ENCODE measurements around the gene RIT1. TPM values are rescaled to one million over a fixed set of nuclear protein-coding genes. Genes with fewer than 3 reads are reported as not detected.

RIT1 gene
- total RNA-seq: 33.8 TPM

GRCh38 chr1:155911156-155912055, at the start of gene RIT1:
RIT1 (minus strand) TSS chr1:155911349; CDS start chr1:155910761, 588 bp downstream.

GRCh38 chr1:155940993-155941844, 30.1 kb upstream of the RIT1 start, which contains the start of gene RXFP4:
RXFP4 (plus strand) TSS chr1:155941638; CDS start chr1:155941710, 72 bp downstream.

GRCh38 chr1:155934097-155934935, 23.2 kb upstream of the RIT1 start, which contains the start of gene KHDC4:
KHDC4 (minus strand) TSS chr1:155934413; CDS start chr1:155934373, 40 bp downstream.

GRCh38 chr1:155859234-155859829, 51.8 kb downstream of the RIT1 start, which contains the start of gene SYT11:
SYT11 (plus strand) TSS chr1:155859567; CDS start chr1:155859762, 195 bp downstream.

GRCh38 chr1:155856975-155857930, 53.9 kb downstream of the RIT1 start, which contains the start of gene GON4L:
GON4L (minus strand) TSS chr1:155857214; CDS start chr1:155853780, 3,434 bp downstream.

Small RNA genes lying within 50 kb of the gene (small RNA-seq; reads per million reads assigned to genes)
- gene MIR6738 (ENCODE audit: low replicate concordance) (not detected), gene RF00015 (ENCODE audit: low replicate concordance) (not detected), gene SCARNA4 (ENCODE audit: low replicate concordance) (not detected), gene SNORA80E (ENCODE audit: low replicate concordance) (47.6 reads per million, percentile 94 among the genes with 10 or more reads in this experiment)

Other genes with a start within 250 kb of the RIT1 start
- 414 TPM for gene YY1AP1, start 222.6 kb downstream of the RIT1 start, total RNA-seq
- 49.8 TPM for gene DAP3, start 222.3 kb downstream of the RIT1 start, total RNA-seq
- 82.6 TPM for gene GON4L, start 54.1 kb downstream of the RIT1 start, total RNA-seq
- gene SYT11, start 51.8 kb downstream of the RIT1 start, total RNA-seq: 174 TPM
- gene KHDC4, start 23.1 kb upstream of the RIT1 start, total RNA-seq: 61.7 TPM
- gene RXFP4, start 30.3 kb upstream of the RIT1 start, total RNA-seq: not detected
- 185 TPM for gene ARHGEF2, start 67.2 kb upstream of the RIT1 start, total RNA-seq
- 185 TPM for gene SSR2, start 109.6 kb upstream of the RIT1 start, total RNA-seq
- 36.0 TPM for gene UBQLN4, start 142.4 kb upstream of the RIT1 start, total RNA-seq
- 33.2 TPM for gene LAMTOR2, start 143.4 kb upstream of the RIT1 start, total RNA-seq
- not detected for gene RAB25, start 149.8 kb upstream of the RIT1 start, total RNA-seq
- gene MEX3A, start 171.1 kb upstream of the RIT1 start, total RNA-seq: 69.5 TPM
- 30.4 TPM for gene LMNA, start 203.4 kb upstream of the RIT1 start, total RNA-seq
- 34.4 TPM for gene SEMA4A, start 242.2 kb upstream of the RIT1 start, total RNA-seq